Measurements from ENCODE around the gene APOO.
"Not testable (repeated sequence)": the region's sequence is repeated elsewhere in the genome, so short reads cannot be mapped to it uniquely, and the experiment has no call there.

The APOO gene

DNA sequence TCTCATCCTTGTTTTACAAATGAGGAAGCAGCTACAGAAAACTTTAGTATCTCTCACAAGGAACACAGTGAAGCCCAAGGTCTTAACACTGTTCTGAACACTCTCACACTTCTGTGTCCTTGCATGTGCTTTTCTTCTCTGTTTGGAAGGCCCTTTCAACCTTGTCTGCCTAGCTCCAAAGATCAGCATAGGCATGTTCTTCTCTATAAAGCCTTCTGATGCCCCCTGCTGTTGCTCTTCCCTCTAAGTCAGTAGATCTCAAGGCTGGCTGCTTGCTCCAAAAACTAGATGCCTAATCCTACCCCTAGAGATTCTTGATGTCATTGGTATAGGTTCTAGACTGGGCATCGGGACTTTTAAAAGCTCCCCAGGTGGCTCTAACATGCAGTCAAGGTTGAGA, 5.9 kb downstream of the APOO start:
- DNase-seq: no peak

DNA sequence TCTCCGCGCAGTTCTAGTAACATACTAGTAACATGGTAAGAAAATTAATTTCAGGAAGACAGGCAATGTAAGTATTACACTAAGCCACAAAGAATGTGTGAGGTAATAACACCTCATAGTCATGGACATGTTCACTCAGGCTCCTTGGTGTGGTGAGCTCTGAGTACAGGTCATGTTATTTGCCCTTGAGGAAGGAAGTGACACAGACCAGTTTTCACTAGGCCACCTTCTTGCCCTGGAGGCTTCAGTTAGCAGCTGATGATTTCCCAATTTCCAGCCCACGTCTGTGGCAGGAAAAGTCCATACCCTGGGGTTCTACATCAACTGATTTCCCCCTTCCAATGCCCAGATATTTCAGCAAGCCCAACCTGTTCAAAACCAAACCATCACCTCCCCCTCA, 6.7 kb downstream of the APOO start:
- no peak for DNase-seq

DNA sequence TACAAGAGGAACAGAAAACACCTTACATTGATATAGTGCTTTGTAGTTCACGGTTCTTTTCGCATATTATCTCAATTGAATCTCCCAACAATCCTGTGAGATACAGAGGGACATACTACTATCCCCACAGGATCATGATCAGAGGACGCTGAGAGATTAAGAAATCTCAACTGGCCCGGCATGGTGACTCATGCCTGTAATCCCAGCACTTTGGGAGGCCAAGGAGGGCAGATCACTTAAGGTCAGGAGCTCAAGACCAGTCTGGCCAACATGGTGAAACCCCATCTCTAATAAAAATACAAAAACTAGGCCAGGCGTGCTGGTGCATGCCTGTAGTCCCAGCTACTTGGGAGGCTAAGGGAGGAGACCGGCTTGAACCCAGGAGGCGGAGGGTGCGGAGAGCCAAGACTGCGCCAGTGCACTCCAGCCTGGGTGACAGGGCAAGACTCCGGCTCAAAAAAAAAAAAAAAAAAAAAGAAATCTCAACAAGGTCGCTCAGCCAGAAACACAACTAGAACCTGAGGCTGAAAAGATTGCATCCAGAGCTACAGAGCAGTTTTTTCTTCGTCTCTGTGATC, 7.4 kb downstream of the APOO start:
- DNase-seq: no peak

DNA sequence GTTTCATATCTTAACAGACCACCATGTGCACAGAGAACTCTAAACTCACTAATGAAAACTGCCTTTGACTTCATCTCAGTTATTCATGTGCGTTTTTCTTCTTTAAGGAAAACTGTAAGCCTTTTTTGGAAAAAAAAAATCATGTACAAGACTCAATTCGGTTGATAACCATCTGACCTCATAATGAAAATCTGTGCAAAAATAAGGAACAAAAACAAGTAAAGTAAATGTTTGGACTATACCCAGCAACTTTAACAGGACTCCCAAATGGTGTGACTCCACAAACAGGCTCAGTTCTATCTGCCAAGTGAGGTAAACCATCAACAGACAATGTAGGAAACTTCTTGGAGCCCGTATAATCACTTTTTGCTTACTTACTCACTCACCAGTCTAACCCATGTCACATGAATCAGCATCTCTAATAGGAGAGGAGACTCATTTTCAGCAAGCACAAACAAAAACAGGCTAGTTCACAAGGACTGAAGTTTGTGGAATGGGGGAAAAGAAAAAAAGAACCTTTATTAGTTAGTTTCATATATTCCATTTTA, 9.3 kb downstream of the APOO start:
- DNase-seq: no peak

DNA sequence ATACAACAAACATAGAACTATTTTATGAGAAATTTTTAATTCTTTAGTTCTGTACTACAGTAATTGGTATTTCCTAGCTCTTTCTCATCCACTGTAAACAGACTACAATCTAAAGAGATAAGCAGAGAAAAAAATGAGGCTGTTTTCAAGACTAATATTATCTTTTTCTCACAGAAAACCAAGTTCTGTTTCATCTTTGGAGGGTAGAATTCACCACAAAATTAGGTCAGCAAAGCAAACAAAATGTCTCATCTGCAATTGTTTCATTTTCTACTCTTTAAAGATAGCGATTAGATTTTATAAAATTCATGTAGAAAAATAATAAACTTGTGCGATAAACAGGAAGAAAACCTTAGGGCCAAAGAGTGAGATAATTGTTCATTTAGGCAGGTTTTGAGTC, 10.8 kb downstream of the APOO start:
- no peak for DNase-seq

DNA sequence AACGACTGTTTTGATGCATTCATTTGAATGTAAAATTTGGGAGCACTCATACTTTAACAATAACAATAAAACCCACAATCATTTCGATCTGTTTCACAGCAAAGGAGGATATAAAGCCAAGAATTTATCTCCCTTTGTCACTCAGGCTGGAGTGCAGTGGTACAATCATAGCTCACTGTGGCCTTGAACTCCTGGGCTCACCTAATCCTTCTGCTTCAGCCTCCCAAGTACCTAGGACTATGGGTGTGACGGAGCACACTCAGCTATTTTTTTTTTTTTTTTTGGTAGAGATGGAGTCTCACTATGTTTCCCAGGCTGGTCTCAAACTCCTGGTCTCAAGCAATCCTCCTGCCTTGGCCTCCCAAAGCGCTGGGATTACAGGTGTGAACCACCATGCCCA, 11.2 kb downstream of the APOO start:
- DNase-seq: not testable (repeated sequence)

DNA sequence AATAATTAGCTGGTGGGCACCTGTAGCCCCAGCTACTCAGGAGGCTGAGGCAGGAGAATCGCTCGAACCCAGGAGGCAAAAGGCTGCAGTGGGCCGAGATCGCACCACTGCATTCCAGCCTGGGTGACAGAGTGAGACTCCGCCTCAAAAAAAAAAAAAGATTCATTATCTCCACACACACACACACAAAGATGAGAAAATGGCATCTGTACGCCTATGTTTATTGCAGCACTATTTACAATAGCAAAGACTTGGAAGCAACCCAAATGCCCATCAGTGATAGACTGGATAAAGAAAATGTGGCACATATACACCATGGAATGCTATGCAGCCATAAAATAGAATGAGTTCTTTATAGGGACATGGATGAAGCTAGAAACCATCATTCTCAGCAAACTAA, 12.7 kb downstream of the APOO start:
- not testable (repeated sequence) for DNase-seq

DNA sequence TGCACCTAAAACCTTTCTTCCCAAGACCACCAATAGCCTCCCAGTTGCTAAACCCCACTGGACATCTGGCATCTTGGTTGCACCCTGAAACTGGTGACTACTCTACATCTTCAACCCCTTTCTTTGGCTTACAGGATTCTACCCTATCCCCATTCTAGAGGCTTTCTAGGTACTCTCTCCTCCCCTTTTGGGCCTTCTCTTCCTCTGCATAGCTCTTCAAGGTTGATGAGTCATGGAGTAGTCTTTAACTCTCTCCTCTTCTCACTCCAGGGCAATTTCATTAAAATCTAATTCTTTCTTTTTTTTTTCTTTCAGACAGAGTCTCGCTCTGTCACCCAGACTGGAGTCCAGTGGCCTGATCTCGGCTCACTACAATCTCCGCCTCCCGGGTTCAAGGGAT, 16.8 kb downstream of the APOO start:
- no peak for DNase-seq

DNA sequence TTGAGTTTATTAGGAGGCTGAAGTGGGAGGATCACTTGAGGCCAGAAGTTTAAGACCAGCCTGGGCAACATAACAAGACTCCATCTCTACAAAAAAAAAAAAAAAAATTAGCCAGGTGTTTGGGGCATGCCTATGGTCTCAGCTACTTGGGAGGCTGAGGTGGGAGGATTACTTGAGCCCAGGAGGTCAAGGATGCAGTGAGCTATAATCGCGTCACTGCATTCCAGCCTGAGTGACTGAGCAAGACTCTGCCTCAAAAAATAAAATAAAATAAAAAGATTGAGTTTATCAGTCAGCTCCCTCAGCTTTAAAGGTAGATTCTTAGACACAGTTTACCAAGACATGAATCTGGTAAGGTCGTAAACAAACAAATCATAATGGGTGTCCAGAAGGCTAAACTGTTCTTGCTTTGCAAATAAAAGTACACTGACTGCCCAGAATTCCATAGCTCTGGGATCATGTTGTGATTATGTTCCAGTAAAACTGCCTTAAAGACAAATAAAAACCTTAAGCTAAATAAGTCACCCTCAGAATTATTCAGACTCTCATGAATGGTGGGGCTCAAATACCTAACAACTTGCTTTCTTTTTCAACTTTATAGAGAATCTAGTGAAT, 18.7 kb downstream of the APOO start:
- DNase-seq: no peak

DNA sequence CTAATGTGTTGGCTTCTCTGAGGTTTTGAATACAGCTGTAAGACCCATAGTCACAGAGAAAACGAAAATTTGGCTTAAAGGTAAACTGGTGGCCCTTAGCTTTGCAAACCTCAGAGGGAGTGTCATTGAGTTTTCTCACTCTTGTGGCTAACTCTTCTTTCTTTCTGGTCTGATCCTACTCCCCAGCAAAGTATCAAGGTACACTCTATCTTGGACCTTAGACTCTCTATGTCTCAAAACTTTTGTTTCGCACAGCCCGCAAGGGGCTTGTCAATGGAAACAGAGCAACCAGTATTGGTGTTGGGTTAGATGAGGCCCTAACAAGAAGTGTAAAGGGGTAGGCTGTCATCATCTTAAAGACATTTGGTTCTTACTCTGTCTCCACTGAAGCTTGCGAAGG, 19.8 kb downstream of the APOO start:
- no peak for DNase-seq

DNA sequence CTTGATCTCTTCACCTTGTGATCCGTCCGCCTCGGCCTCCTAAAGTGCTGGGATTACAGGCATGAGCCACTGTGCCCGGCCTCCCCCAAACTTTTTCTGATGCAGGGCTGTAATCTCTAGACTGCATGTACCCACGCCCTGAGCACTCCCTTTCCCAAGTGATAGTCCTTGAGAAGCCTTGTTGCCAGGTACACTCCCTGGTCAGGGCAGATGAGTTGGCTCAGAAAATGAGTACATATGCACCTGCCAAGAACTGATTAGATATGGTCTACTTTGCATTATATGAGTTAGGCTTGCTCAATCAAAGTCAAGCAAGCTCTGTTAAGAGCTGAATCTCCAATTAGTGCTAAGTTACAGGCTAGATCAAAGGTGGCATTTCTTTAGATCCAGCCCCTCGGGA, 20.3 kb downstream of the APOO start:
- DNase-seq: no peak

DNA sequence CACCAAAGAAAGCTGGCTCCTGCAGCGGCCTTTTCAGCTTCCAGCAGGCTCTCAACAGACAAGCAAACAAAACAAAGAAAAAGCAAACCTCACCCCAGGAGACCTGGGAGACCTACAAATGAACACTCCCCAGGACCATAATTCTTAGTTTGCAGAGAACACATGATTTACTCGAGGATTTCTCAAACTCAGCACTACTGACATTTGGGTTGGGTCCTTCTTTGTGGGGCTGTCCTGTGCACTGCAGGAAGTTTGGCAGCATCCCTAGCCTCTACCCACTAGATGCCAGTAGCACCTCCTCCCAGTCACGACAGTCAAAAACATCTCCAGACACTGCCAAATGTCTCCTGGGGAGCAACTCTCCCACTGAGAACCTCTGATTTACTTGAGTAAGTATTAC, 21.9 kb downstream of the APOO start:
- no peak for DNase-seq

DNA sequence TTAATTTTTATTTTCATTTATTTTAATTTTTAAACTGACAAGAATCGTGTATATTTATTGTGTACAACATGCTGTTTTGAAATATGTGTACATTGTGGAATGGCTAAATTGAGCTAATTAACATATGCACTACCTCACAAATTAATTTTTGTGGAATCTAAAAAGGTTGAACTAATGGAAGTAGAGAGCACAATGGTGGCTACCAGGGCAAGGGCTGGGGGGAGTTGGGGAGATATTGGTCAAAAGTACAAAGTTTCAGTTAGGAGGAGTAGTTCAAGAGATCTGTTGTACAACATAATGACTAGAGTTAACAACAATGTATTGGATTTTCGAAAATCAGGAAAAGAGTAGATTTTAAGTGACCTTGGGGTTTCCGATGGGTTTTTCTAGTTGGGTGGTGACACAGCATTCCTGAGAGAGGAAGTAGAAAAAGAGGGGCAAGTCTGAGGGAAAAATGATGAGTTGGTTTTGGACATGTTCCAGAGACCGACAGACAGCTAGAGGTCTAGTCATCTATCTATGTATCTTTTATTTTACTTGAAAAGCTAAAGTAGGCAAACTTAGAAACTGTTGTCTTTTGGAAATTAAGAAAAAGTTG, 23.2 kb downstream of the APOO start:
- no peak for DNase-seq

DNA sequence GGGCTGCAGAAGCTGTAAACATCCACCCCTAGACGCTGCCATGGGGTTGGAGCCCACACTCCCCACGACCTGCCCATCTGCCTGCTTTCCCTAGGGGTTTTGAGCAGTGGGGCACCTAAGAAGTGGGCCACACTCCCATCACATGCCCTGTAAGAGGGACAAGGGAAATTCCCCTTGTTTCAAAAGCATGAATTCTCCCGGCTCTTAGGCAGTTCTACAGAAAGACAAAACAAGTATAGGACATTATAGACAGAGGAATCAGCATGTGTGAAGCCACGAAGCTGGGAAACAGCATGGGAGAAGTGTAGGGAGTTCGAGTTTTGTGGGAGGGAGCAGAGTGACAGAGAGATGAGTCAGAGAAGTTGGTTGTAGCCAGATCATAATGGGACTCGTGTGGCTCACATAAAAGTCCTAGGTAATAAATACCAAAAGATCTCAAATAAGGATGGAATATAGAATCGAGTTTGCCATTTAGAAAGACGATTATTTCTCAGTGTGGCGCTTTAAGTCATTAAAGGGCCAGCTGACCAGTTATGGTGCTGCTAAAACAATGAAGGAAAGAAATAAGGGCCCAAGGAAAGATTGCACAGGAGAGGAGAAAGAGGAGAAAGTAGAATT, 23.9 kb downstream of the APOO start:
- DNase-seq: no peak

DNA sequence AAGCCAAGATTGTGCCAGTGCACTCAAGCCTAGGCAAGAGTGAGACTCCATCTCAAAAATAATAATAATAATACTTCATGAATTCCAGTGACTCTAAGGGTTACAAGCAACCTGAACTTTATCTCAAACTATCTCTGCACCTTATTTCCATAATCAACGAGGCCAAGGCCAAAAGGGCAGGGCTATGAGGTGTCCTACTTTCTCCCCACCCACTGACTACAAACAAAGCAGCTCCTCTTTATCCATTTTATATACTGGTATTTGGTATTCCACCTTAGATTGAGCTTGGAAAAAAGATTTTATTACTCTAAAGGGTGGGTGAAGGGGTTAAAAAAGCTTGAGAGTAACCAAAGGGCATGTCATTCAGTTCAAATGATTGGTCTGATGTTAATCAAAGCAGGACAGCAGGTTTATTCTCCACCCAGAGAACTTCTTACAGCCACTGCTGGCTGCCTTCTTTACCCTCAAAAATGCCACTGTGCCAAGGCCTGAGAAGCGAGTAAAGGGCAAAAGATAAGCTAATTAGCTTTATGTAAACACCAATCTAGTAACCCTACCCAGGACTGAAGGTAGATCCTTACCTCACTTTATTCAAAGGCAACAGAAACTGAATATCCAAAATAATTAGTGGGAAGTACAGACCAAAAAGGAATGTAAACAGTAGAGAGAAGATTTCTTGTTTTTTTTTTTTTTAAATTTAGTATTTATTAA, 28.2 kb downstream of the APOO start:
- no peak for DNase-seq

DNA sequence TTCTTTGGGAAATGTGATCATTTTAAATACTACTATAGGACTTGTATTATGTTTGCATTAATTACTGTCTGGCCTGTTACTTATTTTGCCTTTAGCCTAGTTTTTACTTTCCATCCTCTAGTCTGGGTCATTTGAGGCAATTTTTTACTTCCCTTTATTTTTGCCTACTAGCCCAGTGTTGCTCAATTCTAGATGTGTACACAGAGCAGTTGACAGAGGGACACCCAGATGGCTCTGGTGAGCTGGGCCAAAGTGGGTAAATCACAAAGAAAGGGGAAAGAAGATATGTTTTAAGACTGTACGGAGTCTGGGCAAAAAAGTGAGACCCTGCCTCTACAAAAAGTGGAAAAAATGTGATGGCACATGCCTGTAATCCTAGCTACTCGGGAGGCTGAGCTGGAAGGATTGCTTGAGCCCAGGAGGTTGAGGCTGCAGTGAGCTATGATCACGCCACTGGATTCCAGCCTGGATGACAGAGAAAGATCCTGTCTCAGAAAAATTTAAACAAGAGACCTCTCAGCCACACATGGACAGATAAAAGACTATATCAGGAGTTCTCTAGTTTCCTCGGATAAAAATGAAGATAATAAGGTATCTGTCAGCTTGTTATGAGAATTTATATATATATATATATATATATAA, 35.7 kb downstream of the APOO start:
- DNase-seq: no peak

DNA sequence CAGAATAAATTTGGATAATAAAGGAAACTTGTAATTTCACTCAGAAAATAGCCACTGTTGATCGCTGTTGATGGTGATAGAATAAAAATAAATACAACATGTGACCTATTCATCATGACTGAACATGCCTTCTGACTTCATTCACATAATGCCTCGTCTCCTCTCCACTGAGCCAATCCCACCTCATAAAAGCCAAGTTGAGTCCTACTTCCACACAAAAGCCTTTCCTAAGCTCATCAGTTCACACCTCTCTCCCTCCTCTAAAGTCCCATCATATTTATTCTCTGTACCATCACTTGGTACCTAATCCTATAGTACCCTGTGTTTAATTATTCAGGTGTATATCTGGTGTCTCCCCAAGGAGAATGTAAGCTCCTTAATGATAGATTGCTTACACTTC, 37.7 kb downstream of the APOO start:
- no peak for DNase-seq

DNA sequence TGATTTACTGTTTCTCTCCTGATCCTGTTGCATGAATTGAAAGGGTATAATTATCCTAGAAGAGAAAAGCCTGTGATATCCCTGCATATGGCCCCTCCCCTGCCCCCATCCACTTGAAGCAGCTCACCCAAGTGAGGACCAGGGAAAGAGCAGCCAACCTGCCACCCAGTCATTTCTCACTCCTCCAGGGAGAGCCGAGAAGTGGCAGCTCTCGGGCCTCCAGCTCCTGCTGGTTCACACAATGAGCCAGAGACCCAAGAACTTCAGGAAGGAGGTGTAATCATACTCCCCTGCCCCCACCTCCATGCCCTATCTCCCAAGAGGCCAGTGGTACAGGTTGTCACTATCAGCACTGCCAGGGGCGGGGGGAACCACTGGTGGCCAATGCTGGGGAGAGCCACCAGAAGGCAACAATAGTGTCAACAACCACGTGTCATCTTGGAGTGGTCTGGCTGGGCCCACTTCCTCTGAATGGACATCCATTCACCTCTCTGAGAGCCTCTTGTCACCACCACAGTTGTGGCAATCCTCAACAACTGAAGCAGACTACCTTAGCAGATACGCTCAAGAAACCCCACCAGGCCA, 42.9 kb downstream of the APOO start:
- DNase-seq: no peak

DNA sequence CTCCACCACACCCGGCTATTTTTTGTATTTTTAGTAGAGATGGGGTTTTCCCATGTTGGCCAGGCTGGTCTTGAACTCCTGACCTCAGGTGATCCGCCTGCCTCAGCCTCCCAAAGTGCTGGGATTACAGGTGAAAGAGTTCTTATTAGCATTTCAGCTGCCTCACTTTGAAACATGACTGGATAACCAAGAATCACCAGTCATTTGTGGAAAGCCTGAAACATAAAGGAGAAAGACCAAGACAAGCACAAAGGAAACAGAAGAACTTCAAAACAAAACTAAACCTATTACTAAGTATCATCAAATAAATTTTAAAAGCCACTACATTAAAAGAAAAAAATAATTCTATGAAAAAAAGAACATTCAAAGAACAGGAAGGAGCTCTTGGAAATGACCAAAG, 45.8 kb downstream of the APOO start:
- DNase-seq: not testable (repeated sequence)

DNA sequence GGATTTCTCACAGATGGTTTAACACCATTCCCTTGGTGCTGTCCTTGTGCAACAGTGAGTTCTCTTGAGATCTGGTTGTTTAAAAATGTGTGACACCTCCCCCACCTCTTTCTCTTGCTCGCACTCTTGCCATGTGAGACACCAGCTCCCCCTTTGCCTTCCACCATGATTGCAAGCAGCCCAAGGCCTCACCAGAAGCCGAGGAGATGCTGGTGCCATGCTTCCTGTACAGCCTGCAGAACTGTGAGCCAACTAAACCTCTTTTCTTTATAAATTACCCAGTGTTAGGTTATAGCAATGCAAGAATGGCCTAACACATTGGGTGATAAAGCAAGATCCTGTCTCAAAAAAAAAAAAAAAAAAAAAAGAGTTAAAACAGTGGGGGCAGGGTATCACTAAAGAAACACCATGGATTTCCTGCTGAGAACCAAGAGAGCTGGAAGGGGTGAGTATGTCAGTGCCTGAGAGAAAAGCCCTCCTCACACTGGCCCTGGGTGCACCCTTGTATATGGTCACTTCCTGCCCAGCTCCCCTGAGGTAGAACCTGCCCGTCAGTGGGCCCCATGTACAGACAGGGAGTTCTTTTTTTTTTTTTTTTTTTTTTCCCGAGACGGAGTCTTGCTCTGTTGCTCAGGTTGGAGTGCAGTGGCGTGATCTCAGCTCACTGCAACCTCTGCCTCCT, 46.4 kb downstream of the APOO start:
- no peak for DNase-seq

DNA sequence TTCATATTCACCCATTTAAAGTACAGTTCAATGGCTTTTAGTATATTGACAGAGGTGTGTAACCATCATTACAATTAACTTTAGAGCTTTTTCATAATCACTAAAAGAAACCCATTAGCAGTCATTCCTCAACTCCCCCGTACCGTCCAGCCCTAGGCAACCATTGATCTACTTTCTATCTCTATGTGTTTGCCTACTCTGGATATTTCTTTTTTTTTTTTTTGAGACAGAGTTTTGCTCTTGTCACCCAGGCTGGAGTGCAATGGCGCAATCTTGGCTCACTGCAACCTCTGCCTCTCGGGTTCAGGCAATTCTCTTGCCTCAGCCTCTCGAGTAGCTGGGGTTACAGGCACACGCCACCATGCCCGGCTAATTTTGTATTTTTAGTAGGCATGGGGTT, 48.5 kb downstream of the APOO start:
- not testable (repeated sequence) for DNase-seq

DNA sequence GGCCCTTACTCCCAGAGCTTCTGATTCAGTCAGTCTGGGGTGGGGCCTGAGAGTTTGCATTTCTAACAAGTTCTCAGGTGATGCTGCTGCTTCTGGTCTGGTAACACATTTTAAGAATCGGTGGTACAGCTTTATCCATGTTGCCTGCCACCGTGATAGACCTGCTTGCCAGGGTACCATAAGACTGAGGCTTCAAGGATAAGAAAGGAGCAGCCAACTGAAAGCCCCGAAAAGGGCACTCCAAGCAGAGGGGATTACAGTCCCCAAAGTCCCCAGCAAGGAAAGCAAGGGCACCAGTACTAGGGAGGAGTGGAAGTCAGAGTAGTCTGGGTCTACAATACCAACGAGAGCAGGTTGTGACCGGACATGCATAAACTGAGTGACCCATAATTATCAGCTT, 49.8 kb downstream of the APOO start:
- no peak for DNase-seq
